HT1080 (cell line): ENCODE data around the gene ENOPH1. TPM values are rescaled to one million over a fixed set of nuclear protein-coding genes. Genes with fewer than 3 reads are reported as not detected.

Experiments
- DNase-seq: peaks from one replicate; pipeline ENCODE4 v3.0.0-alpha.2; 2015; ENCODE audit warnings: low read depth
- total RNA-seq: library from RNA; depleted of rRNA; stranded (reverse); fragments of >200 nt; shearing (Covaris generic); gene quantifications from 2 replicates; pipeline ENCODE4 v1.2.3, GENCODE V29; 2014

The ENOPH1 gene
- total RNA-seq, 1 experiment from 2014 or later = 80.7 TPM

GRCh38 chr4:82425478-82425877 is 4.9 kb upstream of the ENOPH1 start:
- DNase-seq = no peak

DNA sequence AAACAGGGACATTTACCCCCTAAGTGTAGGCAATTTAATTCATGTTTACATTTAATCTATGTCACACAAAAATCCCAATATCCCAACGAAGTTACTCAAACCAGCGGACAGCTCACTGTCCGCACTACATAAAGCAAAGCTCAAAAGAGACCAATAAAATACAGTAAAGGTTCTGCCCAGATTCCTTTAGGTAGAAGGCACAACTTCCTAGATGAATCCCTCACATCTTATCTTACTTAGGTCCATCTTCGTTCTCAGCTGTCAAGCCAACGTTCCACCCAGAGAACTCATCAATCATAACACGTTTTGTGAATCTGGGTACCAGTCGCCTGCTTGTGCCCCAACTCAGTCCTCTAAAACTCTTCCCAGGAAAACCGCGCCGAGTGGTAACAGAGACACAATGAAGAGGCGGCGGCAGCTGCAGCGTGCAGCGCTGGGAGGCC is 1.8 kb upstream of the ENOPH1 start:
- peak; percentile 68 for DNase-seq

GRCh38 chr4:82428969-82429727 is 1.2 kb upstream of the ENOPH1 start:
- peak; percentile 91 for DNase-seq

DNA sequence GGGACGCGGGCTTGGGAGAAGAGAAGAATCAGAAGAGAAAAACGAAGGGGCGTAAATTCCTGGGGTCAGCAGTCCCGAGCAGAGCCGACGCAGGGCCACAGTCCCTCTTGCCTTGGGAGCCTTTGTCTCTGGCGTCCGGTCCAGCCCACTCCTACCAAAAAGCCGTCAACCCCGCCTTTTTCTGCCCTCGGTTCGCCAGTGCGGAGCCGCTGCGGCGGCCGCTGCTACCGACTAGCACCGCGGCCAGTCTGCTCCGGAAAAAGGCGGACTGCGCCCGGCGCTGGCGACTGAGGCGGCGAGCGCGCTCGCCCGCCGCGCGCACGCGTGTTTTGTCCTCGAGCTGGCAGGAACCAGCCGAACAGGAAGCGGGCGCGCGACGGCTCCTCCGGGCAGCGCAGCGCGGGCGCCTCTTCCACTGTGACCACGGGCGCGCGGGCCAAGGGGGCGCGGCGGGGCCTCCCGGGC is 630 bp upstream of the ENOPH1 start:
- DNase-seq = peak; percentile 60

DNA sequence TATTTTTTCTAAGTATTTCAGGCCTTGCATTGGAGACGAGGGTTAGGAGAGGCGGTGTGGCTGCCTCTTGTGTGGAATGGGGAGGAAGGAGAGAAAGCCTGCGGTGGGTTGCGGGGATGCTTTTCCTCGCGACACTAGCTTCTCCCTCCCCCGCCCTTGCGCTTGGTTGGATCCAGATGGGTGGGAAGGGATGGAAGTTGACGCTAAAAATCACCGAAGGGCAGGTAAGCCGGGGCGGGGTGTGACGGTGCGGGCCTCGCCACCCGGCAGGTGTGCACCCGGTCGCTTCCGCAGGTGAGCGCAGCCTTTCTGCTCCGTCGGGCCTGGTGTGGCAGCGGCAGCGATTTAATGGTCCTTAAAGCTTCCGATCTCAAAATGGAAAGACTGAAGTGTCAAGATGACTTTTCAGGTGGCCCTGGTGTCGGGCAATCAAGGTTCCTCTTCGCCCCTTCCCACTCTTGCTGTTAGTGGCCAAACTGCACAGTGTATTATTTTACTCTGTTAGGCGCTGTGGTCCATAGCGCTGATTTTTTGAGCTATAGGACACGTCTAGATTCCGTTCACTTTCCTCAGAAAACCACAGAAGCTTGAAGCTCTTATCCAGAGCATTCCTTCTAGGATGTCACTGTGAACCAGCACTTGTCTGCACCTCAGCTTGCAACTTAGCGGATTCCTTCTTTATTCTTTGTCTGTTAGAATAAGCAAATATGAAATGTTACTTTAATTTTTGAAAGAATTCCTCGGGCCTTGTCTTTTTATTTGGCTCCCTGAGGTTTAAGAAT is 765 bp downstream of the ENOPH1 start:
- no peak for DNase-seq

DNA sequence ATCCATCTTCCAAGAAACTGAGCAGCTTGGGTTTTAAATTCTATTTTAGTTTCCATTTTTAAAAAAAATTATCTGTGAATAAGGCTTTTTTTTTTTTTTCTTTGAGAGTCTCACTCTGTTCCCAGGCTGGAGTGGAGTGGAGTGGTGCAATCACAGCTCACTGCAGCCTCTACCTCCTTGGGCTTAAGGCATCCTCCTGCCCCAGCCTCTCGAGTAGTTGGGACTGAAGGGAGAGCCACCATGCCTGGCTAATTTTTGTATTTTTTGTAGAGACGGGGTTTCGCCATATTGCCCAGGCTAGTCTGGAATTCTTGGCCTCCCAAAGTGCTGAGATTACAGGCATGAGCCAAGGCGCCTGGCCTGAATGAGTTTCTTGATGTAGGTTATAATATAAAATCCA is 1.4 kb downstream of the ENOPH1 start:
- DNase-seq = no peak

GRCh38 chr4:82432596-82432995 is 2.2 kb downstream of the ENOPH1 start:
- no peak for DNase-seq

DNA sequence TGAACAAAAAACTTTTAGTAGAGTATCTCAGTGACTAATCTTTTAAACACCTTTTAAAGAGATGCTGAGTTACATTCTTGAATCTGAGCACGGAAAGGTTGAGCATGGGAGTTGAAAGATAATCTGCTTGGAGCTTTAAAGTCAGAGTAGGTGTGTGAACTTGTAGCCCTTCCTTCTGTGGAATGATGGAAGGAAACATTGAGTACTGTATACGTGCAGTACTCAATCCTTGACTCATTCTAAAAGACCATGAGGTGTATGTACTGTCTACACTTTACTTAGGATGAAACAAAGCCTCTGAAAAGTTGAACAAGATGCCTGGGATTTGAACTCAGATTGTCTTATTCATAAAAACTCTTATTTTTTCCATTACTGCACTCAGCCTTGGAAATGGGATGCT is 3.4 kb downstream of the ENOPH1 start:
- DNase-seq = no peak

- no peak for DNase-seq
Observed at GRCh38 chr4:82434949-82435348, 4.6 kb downstream of the ENOPH1 start.

- no peak for DNase-seq
Observed at GRCh38 chr4:82436130-82436529, 5.7 kb downstream of the ENOPH1 start.

GRCh38 chr4:82436780-82437179 is 6.4 kb downstream of the ENOPH1 start:
- no peak for DNase-seq

GRCh38 chr4:82437285-82438005 is 7.1 kb downstream of the ENOPH1 start:
- DNase-seq = no peak

DNA sequence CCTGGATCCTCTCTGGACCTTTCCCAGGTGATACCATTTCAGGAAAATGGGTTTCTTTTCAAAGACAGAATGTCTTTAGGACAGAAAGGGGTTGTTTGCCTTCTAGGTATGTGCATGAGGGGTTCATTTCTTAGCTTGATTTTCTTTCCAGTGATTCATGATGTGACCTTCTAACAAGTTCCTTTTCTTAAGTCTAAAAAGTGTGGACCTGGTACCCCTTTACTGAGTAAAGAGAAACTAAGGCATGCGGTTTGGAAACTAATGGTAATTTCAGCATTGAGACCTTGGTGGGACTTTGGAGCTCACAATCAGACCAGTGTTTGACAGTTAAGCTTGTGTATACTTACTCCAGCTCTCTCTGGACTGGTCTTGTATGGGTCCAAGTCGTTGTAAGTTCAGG is 8.7 kb downstream of the ENOPH1 start:
- DNase-seq = no peak

- DNase-seq = no peak
Observed at GRCh38 chr4:82447886-82448285, 17.5 kb downstream of the ENOPH1 start.

DNA sequence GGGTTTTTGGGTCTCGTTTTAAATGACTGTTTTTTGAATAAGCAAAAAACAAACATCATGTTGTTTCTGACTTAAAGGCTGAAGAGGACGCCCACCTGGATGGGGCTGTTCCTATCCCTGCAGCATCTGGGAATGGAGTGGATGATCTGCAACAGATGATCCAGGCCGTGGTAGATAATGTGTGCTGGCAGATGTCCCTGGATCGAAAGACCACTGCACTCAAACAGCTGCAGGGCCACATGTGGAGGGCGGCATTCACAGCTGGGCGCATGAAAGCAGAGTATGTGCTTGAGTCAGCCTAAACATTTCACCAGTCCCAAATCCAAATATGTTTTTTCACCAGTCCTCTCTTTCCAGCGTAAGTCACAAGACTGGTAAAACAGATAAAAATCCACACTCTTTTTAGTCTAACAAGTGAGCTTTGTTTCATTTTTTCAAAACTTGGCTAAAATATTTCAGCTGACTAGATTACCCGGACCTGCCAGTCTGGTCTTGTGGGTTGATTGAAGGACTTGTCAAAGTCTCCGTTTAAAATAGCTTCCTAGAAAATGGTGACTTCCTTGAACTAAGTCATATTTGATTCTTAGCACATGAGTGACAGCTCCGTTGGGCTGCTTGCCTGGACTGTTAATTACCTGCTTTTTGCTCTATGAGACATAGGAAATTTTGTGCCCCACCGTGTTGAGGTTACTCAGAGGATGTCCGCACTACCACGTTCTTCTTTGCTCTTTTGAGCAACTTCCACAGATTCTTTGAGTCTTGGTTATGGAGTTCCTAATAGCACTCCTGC is 20.8 kb downstream of the ENOPH1 start:
- no peak for DNase-seq

DNA sequence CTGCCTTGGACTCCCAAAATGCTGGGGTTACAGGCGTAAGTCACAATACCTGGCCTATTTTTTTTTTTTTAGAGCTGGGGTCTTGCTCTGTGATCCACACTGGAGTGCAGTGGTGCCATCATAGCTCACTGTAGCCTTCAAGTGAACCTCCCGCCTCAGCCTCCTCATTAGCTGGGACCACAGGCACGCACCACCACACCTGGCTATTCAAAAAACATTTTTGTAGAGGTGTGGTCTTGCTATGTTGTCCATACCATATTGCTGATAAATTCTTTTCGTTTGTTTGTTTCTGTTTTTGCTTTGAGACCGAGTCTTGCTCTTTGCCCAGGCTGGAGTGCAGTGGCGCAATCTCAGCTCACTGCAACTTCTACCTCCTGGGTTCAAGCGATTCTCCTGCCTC is 21.6 kb downstream of the ENOPH1 start:
- DNase-seq = no peak

DNA sequence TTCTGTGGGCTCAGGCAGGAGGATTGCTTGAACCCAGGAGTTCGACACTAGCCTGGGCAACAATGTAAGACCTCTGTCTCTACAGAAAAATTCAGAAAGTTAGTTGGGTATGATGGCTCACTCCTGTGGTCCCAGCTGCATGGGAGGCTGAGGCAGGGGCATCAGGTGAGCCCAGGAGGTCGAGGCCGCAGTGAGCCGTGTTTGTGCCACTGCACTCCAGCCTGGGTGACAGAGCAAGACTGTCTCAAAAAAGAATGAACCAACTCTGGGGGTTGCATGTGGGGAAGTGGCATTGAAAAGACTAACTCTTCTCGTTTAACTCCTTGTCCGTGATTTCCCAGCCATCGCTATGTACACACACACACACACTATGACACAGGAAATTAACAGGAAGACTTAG is 26.9 kb downstream of the ENOPH1 start:
- DNase-seq = no peak

DNA sequence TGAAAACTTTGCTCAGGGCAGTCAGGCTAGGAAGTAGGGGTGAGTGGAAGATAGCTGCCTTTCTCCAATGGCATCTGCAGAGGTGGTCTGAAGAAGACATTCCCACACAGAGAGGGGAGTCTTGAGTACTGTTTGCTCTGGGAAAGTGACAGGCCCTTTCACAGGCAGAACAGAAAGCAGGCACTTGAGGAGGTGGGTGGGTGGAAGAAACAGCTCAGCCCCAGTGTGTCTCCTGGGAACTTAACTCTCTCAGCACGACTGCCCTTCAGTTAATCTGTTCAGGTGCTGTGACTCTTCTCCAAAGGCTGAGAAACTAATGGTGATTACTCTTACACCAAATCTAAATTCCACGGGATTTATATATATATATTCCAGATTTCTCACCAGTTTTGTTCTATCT is 28.3 kb downstream of the ENOPH1 start:
- DNase-seq = no peak

DNA sequence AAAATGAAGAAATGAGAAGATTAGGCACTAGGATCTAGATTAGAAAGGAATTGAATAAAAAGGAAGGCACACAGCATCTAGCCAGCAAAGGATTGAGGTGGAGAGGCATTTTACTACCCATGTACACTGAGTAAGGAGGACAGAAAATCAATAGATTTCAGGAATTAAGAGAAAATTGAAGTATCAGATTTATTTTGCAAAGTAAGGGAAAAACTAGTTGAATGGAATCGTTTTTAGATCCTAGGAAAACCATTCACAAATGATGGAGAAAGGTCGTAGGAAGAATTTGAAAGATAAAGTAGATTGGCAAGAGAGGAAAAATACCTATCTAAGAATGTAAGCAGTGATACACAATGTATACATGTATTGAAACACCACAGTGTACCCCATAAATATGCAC is 31.3 kb downstream of the ENOPH1 start:
- DNase-seq = no peak

- DNase-seq = peak; percentile 71
Observed at GRCh38 chr4:82462415-82462831, 32.0 kb downstream of the ENOPH1 start.

- no peak for DNase-seq
Observed at GRCh38 chr4:82463221-82463620, 32.8 kb downstream of the ENOPH1 start.
